MM.1S (cell line): ENCODE results near the gene EPB41L4B.

Experiments
- DNase-seq: peaks from one replicate; pipeline ENCODE4 v3.0.0-alpha.2; 2015
- H2AFZ ChIP-seq: fragments of 300-600 bp; sonication (generic); 2 replicates; pipeline ENCODE4 v1.6.0; 2016; ENCODE audit warnings: antibody characterized with exemption, low read length
- H3F3A ChIP-seq: fragments of 300-600 bp; sonication (generic); 2 replicates; pipeline ENCODE4 v1.6.1; 2016; ENCODE audit warnings: mild to moderate bottlenecking, antibody characterized with exemption, low read length, moderate library complexity, mixed read lengths; ENCODE audit not compliant: insufficient read depth
- H3K27ac ChIP-seq: fragments of 300-600 bp; sonication (generic); 2 replicates; pipeline ENCODE4 v1.5.1; 2016; ENCODE audit warnings: mild to moderate bottlenecking, low read length
- H3K27me3 ChIP-seq: fragments of 300-600 bp; sonication (generic); replicated peaks from 2 replicates; pipeline ENCODE4 v1.6.0; 2016; ENCODE audit warnings: low read length; ENCODE audit not compliant: insufficient read depth
- H3K36me3 ChIP-seq: fragments of 300-600 bp; sonication (generic); replicated peaks from 2 replicates; pipeline ENCODE4 v1.6.1; 2016; ENCODE audit warnings: mild to moderate bottlenecking, low read length, mixed read lengths; ENCODE audit not compliant: insufficient read depth
- H3K4me1 ChIP-seq: fragments of 300-600 bp; sonication (generic); 2 replicates; pipeline ENCODE4 v1.6.1; 2016; ENCODE audit warnings: low read length, mixed read lengths
- H3K4me2 ChIP-seq: fragments of 300-600 bp; sonication (generic); 2 replicates; pipeline ENCODE4 v1.6.0; 2016; ENCODE audit warnings: low read depth, low read length
- H3K4me3 ChIP-seq: fragments of 300-600 bp; sonication (generic); 2 replicates; pipeline ENCODE4 v1.5.1; 2016; ENCODE audit warnings: low read length, mixed read lengths
- H3K79me2 ChIP-seq: fragments of 300-600 bp; sonication (generic); 2 replicates; pipeline ENCODE4 v1.6.1; 2016; ENCODE audit warnings: mixed run types, low read length, mixed read lengths
- H3K9ac ChIP-seq: fragments of 300-600 bp; sonication (generic); 2 replicates; pipeline ENCODE4 v1.6.1; 2016; ENCODE audit warnings: low read length, mixed read lengths
- H3K9me2 ChIP-seq: fragments of 300-600 bp; sonication (generic); replicated peaks from 2 replicates; pipeline ENCODE4 v1.6.1; 2016; ENCODE audit warnings: mild to moderate bottlenecking, low read length, mixed read lengths; ENCODE audit not compliant: insufficient read depth
- H3K9me3 ChIP-seq: fragments of 300-600 bp; sonication (generic); replicated peaks from 2 replicates; pipeline ENCODE4 v1.6.1; 2016; ENCODE audit warnings: mild to moderate bottlenecking, low read length, mixed read lengths; ENCODE audit not compliant: insufficient read depth
- H4K20me1 ChIP-seq: fragments of 300-600 bp; sonication (generic); 2 replicates; pipeline ENCODE4 v1.6.1; 2016; ENCODE audit warnings: mild to moderate bottlenecking, low read length, moderate library complexity, mixed read lengths; ENCODE audit not compliant: insufficient read depth
- CTCF ChIP-seq: fragments of 300-600 bp; sonication (generic); IDR thresholded peaks from 2 replicates; pipeline ENCODE4 v1.5.1; 2016; ENCODE audit warnings: antibody characterized with exemption, low read length, mixed read lengths
- EZH2 ChIP-seq: fragments of 300-600 bp; sonication (generic); optimal IDR thresholded peaks from 2 replicates; pipeline ENCODE3; 2017; ENCODE audit warnings: low read depth, mild to moderate bottlenecking, antibody characterized with exemption, low read length, mixed read lengths
- EZH2phosphoT487 ChIP-seq: fragments of 300-600 bp; sonication (generic); IDR thresholded peaks from 2 replicates; pipeline ENCODE4 v1.6.1; 2018; ENCODE audit warnings: antibody characterized with exemption, low read length

EPB41L4B gene

GRCh38 chr9:109311286-109311685, 9.6 kb downstream of the EPB41L4B start:
- Histone ChIP-seq H3K27ac (no peak overlapping the region), H3K27me3 (no peaks in the 10 kb centered on the region), H3K4me2 (no peak overlapping the region), H3K79me2 (no peaks in the 10 kb centered on the region), H3K9me2 (no peaks in the 10 kb centered on the region), H3K4me1 (no peaks in the 10 kb centered on the region), H3K36me3 (no peaks in the 10 kb centered on the region), H3K9me3 (no peaks in the 10 kb centered on the region), H2AFZ (no peak overlapping the region), H3K9ac (no peak overlapping the region), H4K20me1 (no peaks in the 10 kb centered on the region), H3K4me3 (no peak overlapping the region), H3F3A (no peaks in the 10 kb centered on the region)
- no peak for DNase-seq
- TF ChIP-seq CTCF (no peak), EZH2phosphoT487 (no peak), EZH2 (no peak)

- no peak overlapping the region for H3K9ac ChIP-seq
- H3K27ac ChIP-seq: no peak overlapping the region
- no peaks in the 10 kb centered on the region for H3K9me3 ChIP-seq
- H4K20me1 ChIP-seq: no peaks in the 10 kb centered on the region
- no peaks in the 10 kb centered on the region for H3K36me3 ChIP-seq
- no peak overlapping the region for H3K4me2 ChIP-seq
- no peak for DNase-seq
- no peaks in the 10 kb centered on the region for H3F3A ChIP-seq
- H3K4me3 ChIP-seq: no peak overlapping the region
- no peaks in the 10 kb centered on the region for H3K9me2 ChIP-seq
- TF ChIP-seq EZH2: no peak
- no peak for TF ChIP-seq EZH2phosphoT487
- no peak for TF ChIP-seq CTCF
- no peaks in the 10 kb centered on the region for H3K79me2 ChIP-seq
- H3K4me1 ChIP-seq: no peaks in the 10 kb centered on the region
- H3K27me3 ChIP-seq: no peaks in the 10 kb centered on the region
- no peak overlapping the region for H2AFZ ChIP-seq
Measured at GRCh38 chr9:109310486-109310901, 10.4 kb downstream of the EPB41L4B start.

- no peak for DNase-seq
- TF ChIP-seq EZH2phosphoT487 (no peak), CTCF (no peak)
- no peaks in the 10 kb centered on the region for H3K4me1 ChIP-seq
- H4K20me1 ChIP-seq: no peaks in the 10 kb centered on the region
- no peak overlapping the region for H3K9ac ChIP-seq
- H3K79me2 ChIP-seq: no peaks in the 10 kb centered on the region
- no peaks in the 10 kb centered on the region for H3F3A ChIP-seq
- H3K36me3 ChIP-seq: no peaks in the 10 kb centered on the region
- H3K4me3 ChIP-seq: no peak overlapping the region
- H2AFZ ChIP-seq: no peak overlapping the region
- no peak overlapping the region for H3K4me2 ChIP-seq
- no peak overlapping the region for H3K27ac ChIP-seq
- no peaks in the 10 kb centered on the region for H3K9me3 ChIP-seq
- H3K27me3 ChIP-seq: no peaks in the 10 kb centered on the region
- H3K9me2 ChIP-seq: no peaks in the 10 kb centered on the region
Measured at GRCh38 chr9:109309282-109309681, 11.6 kb downstream of the EPB41L4B start.
